Measurements from ENCODE around the gene SOS1. TPM values are rescaled to one million over a fixed set of nuclear protein-coding genes. Genes with fewer than 3 reads are reported as not detected.

Gene SOS1
- total RNA-seq, 6 experiments from 2014 or later: 9.6 to 20.1 (median 16.5) TPM

- DNase-seq: no peak
- no peak for ATAC-seq
- Histone ChIP-seq H3K9me3 (no peaks in the 10 kb centered on the region), H3K27ac (no peak overlapping the region), H3K36me3 (no peaks in the 10 kb centered on the region), H3K4me1 (peaks cover 0 to 5% (median 0%) of the 10 kb centered on the region in 4 donors), H3K27me3 (no peaks in the 10 kb centered on the region), H3K4me3 (no peak overlapping the region)
- TF ChIP-seq POLR2A (IDR thresholded peaks at IDR 0.05): no peak
- TF ChIP-seq, protein P1, sequence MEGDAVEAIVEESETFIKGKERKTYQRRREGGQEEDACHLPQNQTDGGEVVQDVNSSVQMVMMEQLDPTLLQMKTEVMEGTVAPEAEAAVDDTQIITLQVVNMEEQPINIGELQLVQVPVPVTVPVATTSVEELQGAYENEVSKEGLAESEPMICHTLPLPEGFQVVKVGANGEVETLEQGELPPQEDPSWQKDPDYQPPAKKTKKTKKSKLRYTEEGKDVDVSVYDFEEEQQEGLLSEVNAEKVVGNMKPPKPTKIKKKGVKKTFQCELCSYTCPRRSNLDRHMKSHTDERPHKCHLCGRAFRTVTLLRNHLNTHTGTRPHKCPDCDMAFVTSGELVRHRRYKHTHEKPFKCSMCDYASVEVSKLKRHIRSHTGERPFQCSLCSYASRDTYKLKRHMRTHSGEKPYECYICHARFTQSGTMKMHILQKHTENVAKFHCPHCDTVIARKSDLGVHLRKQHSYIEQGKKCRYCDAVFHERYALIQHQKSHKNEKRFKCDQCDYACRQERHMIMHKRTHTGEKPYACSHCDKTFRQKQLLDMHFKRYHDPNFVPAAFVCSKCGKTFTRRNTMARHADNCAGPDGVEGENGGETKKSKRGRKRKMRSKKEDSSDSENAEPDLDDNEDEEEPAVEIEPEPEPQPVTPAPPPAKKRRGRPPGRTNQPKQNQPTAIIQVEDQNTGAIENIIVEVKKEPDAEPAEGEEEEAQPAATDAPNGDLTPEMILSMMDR (IDR thresholded peaks at IDR 0.05): no peak
- intact Hi-C loops (cut with DNase I): no loop called here
Measured at GRCh38 chr2:39146630-39147029, 25.8 kb upstream of the SOS1 start.

- whole genome bisulfite sequencing (ENCODE audit: insufficient coverage, low coverage, low lambda C conversion rate, missing lambda C conversion rate): 56% methylated on average over 2 of the region's 3 CpGs
Measured at GRCh38 chr2:39145906-39146421, 25.1 kb upstream of the SOS1 start.

GRCh38 chr2:39144416-39144815 lies 23.6 kb upstream of the SOS1 start:
- no peaks in the 10 kb centered on the region for H3K9me3 ChIP-seq
- H3K36me3 ChIP-seq: no peaks in the 10 kb centered on the region
- peaks cover 0 to 23% (median 4%) of the 10 kb centered on the region in 4 donors for H3K4me1 ChIP-seq
- no peak for TF ChIP-seq POLR2A (IDR thresholded peaks at IDR 0.05)
- TF ChIP-seq, protein P1 (IDR thresholded peaks at IDR 0.05): no peak
- DNase-seq (no peak), ATAC-seq (no peak)
- H3K27ac ChIP-seq: no peak overlapping the region
- H3K27me3 ChIP-seq: no peaks in the 10 kb centered on the region
- 100% methylated on average over 2 of the region's 5 CpGs for WGBS (ENCODE audit: insufficient coverage, low coverage, low lambda C conversion rate, missing lambda C conversion rate)
- intact Hi-C loops (cut with DNase I): no loop called here
- no peak overlapping the region for H3K4me3 ChIP-seq

More at GRCh38 chr2:39145906-39146421, 25.1 kb upstream of the SOS1 start:
- Histone ChIP-seq H3K27ac (no peak overlapping the region), H3K4me1 (peaks cover 0 to 12% (median under 1%) of the 10 kb centered on the region in 4 donors), H3K36me3 (no peaks in the 10 kb centered on the region), H3K27me3 (no peaks in the 10 kb centered on the region), H3K9me3 (no peaks in the 10 kb centered on the region), H3K4me3 (no peak overlapping the region)
- TF ChIP-seq, protein P1 (IDR thresholded peaks at IDR 0.05): no peak
- no peak for TF ChIP-seq POLR2A (IDR thresholded peaks at IDR 0.05)
- intact Hi-C loops (cut with DNase I): no loop called here
- ATAC-seq (no peak), DNase-seq (no peak)

GRCh38 chr2:39142904-39143605 lies 22.2 kb upstream of the SOS1 start:
- 69% methylated on average over 3 of the region's 3 CpGs for WGBS (ENCODE audit: insufficient coverage, low coverage, low lambda C conversion rate, missing lambda C conversion rate)
- Histone ChIP-seq H3K36me3 (no peaks in the 10 kb centered on the region), H3K4me1 (peaks cover 0 to 30% (median 4%) of the 10 kb centered on the region in 4 donors), H3K27ac (no peak overlapping the region), H3K4me3 (no peak overlapping the region), H3K27me3 (no peaks in the 10 kb centered on the region), H3K9me3 (no peaks in the 10 kb centered on the region)
- intact Hi-C loops (cut with DNase I): no loop called here
- no peak for ATAC-seq
- no peak for DNase-seq
- TF ChIP-seq, protein P1 (IDR thresholded peaks at IDR 0.05): no peak
- no peak for TF ChIP-seq POLR2A (IDR thresholded peaks at IDR 0.05)

Data from right lobe of liver (tissue), 6 donors.